Astrocyte of the cerebellum (primary cell): ENCODE measurements around the gene ADRA2C.

Source experiments
- DNase-seq: peaks from one replicate; pipeline ENCODE4 v3.0.0-alpha.2; 2011; ENCODE audit warnings: low read depth
- H3K4me3 ChIP-seq: 2 replicates; pipeline ENCODE4 v1.5.1; 2011; ENCODE audit warnings: mild to moderate bottlenecking, low read depth, low read length, moderate library complexity
- in situ Hi-C: cut with HindIII; loops from 2 replicates; pipeline ENCODE4 v1.10.0; 2017; ENCODE audit warnings: low sequenced_read_pairs
- TF ChIP-seq, protein P1 (sequence below): IDR thresholded peaks from 2 replicates; pipeline ENCODE4 v1.5.1; 2012; ENCODE audit warnings: low read length, low read depth, moderate library complexity, mild to moderate bottlenecking; ENCODE audit errors: missing control alignments

Gene ADRA2C

DNA sequence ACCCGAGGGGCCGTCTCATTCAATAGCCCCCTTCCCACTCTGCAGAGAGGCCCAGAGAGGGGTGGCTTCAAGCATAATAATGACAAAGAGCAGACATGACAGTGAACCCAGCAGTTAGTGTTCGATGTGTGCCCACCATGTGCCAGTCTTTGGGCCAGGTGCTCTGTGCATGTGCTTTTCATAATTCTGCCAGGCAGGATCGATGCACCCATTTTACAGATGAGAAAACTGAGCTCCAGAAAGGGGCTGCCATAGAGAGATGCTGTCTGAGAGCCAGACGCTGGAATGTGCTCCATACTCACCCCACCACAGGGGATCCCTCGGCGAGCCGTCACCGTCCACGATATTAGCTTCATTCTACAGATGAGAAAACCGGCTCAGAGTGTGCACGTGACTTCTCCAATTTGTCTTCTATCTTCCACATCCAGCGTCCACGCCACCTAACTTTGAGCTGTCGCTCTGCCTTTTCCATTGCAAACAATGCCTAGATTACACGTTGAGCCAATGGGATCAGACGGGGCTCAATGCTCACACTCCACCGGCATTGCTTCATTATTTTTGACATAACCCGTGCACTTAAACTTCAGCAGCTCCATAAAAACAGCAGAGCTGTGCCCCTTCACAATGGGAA is 8.2 kb downstream of the ADRA2C start:
- DNase-seq: no peak
- in situ Hi-C loops: no loop called here
- no peak overlapping the region for H3K4me3 ChIP-seq
- TF ChIP-seq, protein P1, sequence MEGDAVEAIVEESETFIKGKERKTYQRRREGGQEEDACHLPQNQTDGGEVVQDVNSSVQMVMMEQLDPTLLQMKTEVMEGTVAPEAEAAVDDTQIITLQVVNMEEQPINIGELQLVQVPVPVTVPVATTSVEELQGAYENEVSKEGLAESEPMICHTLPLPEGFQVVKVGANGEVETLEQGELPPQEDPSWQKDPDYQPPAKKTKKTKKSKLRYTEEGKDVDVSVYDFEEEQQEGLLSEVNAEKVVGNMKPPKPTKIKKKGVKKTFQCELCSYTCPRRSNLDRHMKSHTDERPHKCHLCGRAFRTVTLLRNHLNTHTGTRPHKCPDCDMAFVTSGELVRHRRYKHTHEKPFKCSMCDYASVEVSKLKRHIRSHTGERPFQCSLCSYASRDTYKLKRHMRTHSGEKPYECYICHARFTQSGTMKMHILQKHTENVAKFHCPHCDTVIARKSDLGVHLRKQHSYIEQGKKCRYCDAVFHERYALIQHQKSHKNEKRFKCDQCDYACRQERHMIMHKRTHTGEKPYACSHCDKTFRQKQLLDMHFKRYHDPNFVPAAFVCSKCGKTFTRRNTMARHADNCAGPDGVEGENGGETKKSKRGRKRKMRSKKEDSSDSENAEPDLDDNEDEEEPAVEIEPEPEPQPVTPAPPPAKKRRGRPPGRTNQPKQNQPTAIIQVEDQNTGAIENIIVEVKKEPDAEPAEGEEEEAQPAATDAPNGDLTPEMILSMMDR: no peak

DNA sequence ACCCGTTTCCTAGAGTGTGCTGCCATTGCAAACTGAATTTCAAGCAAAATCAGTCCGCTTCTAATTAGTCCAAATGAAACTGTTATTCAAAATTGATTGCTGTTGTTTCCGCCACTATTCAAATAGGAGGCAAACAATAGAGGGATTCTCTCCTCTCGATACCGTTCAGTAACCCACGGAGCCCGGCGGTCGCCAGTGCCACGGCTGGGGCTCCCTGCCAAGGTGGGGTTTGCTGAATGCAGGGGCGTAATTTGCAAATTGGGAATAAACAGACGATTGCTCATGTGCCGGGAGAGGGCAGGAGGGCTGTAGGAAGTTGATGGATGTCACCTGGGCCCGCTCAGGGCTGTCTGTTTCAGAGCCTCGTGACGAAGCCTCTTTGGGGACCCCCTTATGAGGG is 8.8 kb downstream of the ADRA2C start:
- no peak overlapping the region for H3K4me3 ChIP-seq
- in situ Hi-C loops: loop anchor here (5.0 kb wide), 1 partner anchor 77 kb away; no protein-coding TSS in a partner anchor
- DNase-seq: no peak
- TF ChIP-seq, protein P1: no peak

DNA sequence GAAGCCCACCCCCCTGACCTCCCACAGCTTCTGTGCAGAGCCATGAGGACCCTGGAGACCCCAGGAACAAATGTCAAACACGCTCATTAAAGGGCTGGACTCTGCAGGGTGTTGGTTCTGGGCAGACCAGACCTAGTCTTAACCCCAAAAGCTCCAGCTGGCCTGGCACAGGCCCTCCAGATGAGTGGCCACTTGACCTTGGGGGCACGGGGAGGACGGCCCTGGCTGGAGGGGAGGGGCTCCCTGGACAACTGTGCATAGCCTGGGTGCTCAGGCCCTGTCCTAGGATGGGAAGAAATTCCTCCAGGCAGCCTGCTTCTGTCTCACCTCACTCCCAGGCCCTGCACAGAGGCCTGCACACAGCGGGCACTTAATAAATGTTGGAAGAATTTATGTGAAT is 9.4 kb downstream of the ADRA2C start:
- no peak overlapping the region for H3K4me3 ChIP-seq
- TF ChIP-seq, protein P1: no peak
- in situ Hi-C loops: loop anchor here (5.0 kb wide), 1 partner anchor 77 kb away; no protein-coding TSS in a partner anchor
- no peak for DNase-seq

DNA sequence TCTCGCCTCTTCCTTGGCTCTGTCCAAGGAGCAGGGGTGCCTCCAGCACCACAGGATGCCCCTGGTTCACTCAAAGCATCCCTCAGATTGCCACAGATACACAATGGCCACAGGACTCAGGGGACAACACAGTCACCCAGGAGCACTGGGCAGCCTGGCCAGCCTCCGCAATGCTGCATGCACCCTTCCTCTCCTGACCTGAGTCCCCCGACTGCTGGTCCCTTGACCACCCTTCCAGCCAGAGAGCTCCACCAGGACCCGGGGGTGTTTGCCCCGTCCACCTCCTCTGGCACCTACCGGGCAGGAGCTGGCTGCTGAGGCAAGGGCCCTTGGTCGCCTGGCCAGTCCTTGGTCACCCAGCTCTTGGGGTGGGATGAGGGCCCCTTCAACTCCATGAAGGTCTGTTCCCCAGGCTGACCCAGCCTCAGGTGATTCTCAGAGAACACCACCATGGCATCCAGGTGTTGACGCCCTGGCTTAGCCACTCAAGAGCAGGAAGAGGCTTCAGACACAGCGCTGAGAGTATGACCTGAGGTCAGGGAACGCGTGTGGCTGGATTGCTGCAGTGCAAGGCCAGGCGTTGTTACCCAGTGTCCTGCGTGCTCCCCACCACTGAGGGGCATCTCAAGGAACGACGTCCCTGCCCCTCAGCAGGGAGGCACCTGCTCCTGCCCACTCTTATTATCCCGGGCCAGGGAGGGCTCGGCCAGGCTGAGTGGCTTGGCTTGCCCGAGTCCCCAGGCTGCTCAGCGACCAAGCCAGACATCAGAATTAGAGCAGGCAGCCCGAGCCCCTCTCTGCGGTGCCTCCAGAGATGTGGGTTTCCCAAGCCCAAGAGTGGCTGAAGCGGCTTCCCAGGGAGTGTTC is 10.2 kb downstream of the ADRA2C start:
- TF ChIP-seq, protein P1: no peak
- no peak for DNase-seq
- in situ Hi-C loops: loop anchor here (5.0 kb wide), 1 partner anchor 76 kb away; no protein-coding TSS in a partner anchor
- no peak overlapping the region for H3K4me3 ChIP-seq

DNA sequence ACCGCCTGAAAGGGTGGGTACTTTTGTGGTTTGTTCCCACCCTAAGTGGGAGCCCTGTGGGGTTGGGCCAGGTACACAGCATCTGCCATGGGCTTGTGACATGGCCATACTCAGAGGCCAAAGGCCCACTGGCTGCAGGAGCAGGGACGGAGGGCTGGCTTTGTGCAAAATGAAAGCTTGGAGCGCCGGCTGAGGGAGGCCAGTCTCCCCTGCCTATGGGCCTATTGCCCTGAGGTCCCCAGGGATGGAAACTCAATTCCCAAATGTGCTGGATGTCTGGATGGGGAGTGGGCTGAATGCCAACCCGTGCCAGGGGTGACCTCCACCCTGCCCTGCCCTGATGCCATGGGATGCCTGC is 10.8 kb downstream of the ADRA2C start:
- in situ Hi-C loops: loop anchor here (5.0 kb wide), 1 partner anchor 75 kb away; no protein-coding TSS in a partner anchor
- TF ChIP-seq, protein P1: no peak
- H3K4me3 ChIP-seq: no peak overlapping the region
- DNase-seq: no peak

DNA sequence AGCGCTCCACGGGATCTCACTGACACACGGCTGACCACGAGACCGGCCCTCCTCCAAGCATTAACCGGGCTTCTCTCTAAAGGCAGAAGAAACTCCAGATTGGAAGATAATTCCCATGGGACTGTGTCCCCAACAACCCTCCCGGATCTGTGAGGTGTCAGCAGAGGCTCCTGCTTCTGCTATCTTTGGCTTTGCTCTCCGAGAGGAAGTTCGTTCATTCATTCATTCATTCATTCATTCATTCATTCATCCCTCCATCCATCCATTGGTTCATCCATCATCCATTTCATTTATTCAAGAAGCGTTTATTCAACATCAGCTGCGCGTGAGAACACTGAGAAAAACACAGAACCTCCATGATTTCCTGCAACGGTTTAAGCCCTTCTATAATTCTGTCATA is 11.5 kb downstream of the ADRA2C start:
- no peak for DNase-seq
- TF ChIP-seq, protein P1: no peak
- in situ Hi-C loops: loop anchor here (5.0 kb wide), 1 partner anchor 75 kb away; no protein-coding TSS in a partner anchor
- H3K4me3 ChIP-seq: no peak overlapping the region
